NK-92 (cell line): ENCODE data around the gene C1orf185.
"Not testable (repeated sequence)": the region's sequence is repeated elsewhere in the genome, so short reads cannot be mapped to it uniquely, and the experiment has no call there.

ENCODE experiments used
- DNase-seq: peaks from one replicate; lab custom pipeline; 2025; ENCODE audit not compliant: unreplicated experiment; lab: John Stamatoyannopoulos, UW

The C1orf185 gene

GRCh38 chr1:51133045-51133444, 31.0 kb downstream of the C1orf185 start:
- no peak for DNase-seq

GRCh38 chr1:51137696-51138095, 35.7 kb downstream of the C1orf185 start:
- DNase-seq = not testable (repeated sequence)

GRCh38 chr1:51139474-51139873, 37.4 kb downstream of the C1orf185 start:
- DNase-seq = no peak

GRCh38 chr1:51147394-51147793, 45.4 kb downstream of the C1orf185 start:
- no peak for DNase-seq

GRCh38 chr1:51154776-51155175, 52.7 kb downstream of the C1orf185 start:
- no peak for DNase-seq

GRCh38 chr1:51156752-51157151, 54.7 kb downstream of the C1orf185 start:
- DNase-seq = no peak

GRCh38 chr1:51157395-51157794, 55.4 kb downstream of the C1orf185 start:
- no peak for DNase-seq

GRCh38 chr1:51158263-51158662, 56.2 kb downstream of the C1orf185 start:
- DNase-seq = no peak

- DNase-seq = not testable (repeated sequence)
Observed at GRCh38 chr1:51162560-51162959, 60.5 kb downstream of the C1orf185 start.

GRCh38 chr1:51165540-51165939, 63.5 kb downstream of the C1orf185 start:
- no peak for DNase-seq

- DNase-seq = no peak
Observed at GRCh38 chr1:51168266-51168845, 66.3 kb downstream of the C1orf185 start.

GRCh38 chr1:51168936-51169335, 66.9 kb downstream of the C1orf185 start:
- DNase-seq = no peak

- DNase-seq = no peak
Observed at GRCh38 chr1:51170342-51170741, 68.3 kb downstream of the C1orf185 start.

- DNase-seq = no peak
Observed at GRCh38 chr1:51172811-51173210, 70.8 kb downstream of the C1orf185 start.

- no peak for DNase-seq
Observed at GRCh38 chr1:51175278-51175677, 73.2 kb downstream of the C1orf185 start.

GRCh38 chr1:51177988-51178387, 76.0 kb downstream of the C1orf185 start:
- not testable (repeated sequence) for DNase-seq

- no peak for DNase-seq
Observed at GRCh38 chr1:51188230-51188629, 86.2 kb downstream of the C1orf185 start.

- no peak for DNase-seq
Observed at GRCh38 chr1:51189421-51190073, 87.5 kb downstream of the C1orf185 start.

GRCh38 chr1:51190961-51191360, 88.9 kb downstream of the C1orf185 start:
- DNase-seq = no peak

- no peak for DNase-seq
Observed at GRCh38 chr1:51192213-51192843, 90.3 kb downstream of the C1orf185 start.

- no peak for DNase-seq
Observed at GRCh38 chr1:51193564-51193963, 91.5 kb downstream of the C1orf185 start.
